Natural killer cell (primary cell): ENCODE data around the gene RRBP1. TPM values are rescaled to one million over a fixed set of nuclear protein-coding genes. Genes with fewer than 3 reads are reported as not detected.

Experiments used
- ATAC-seq, 3 donors: fragments of 150-1000 bp in 2 of 3; fragments of 200-7000 bp in 1 of 3; cut with Tn5 transposase; 1 replicate in 1 of 3; 2 replicates in 2 of 3; pipeline ENCODE4 v1.10.0; 2021; ENCODE audit warnings: mild to moderate bottlenecking in 2 of 3, moderate library complexity in 2 of 3
- DNase-seq, 2 donors: peaks; one replicate each; pipeline versions ENCODE4 v3.0.0 to v3.0.0-alpha.2; 2013 to 2021; ENCODE audit warnings: mixed read lengths in 1 of 2
- H3K27ac ChIP-seq: one replicate; pipeline ENCODE4 v1.5.1; 2013; ENCODE audit warnings: mild to moderate bottlenecking, low read length
- H3K27me3 ChIP-seq: one replicate; pipeline ENCODE4 v1.6.1; 2013; ENCODE audit warnings: low read length; ENCODE audit not compliant: control insufficient read depth, insufficient read depth
- H3K36me3 ChIP-seq: one replicate; pipeline ENCODE4 v1.6.1; 2013; ENCODE audit warnings: low read length; ENCODE audit not compliant: control insufficient read depth, insufficient read depth
- H3K4me1 ChIP-seq: one replicate; pipeline ENCODE4 v1.6.1; 2013; ENCODE audit warnings: low read length; ENCODE audit not compliant: control insufficient read depth, insufficient read depth
- H3K4me3 ChIP-seq: one replicate; pipeline ENCODE4 v1.5.1; 2013; ENCODE audit warnings: low read length
- H3K9me3 ChIP-seq: one replicate; pipeline ENCODE4 v1.6.1; 2013; ENCODE audit warnings: low read length; ENCODE audit not compliant: control insufficient read depth, insufficient read depth
- H3K27ac Mint-ChIP-seq, 2 donors: one replicate each; pipeline ENCODE4 v1.8.0; 2022; ENCODE audit warnings: mild to moderate bottlenecking in 2 of 2, mixed read lengths in 2 of 2, moderate library complexity in 1 of 2
- H3K27me3 Mint-ChIP-seq, 2 donors: one replicate each; pipeline ENCODE4 v1.8.0; 2022; ENCODE audit warnings: low read depth in 2 of 2, mixed read lengths in 2 of 2
- H3K36me3 Mint-ChIP-seq: one replicate; pipeline ENCODE4 v1.8.0; 2022; ENCODE audit warnings: mixed read lengths
- H3K4me1 Mint-ChIP-seq, 2 donors: one replicate each; pipeline ENCODE4 v1.8.0; 2022; ENCODE audit warnings: mixed read lengths in 2 of 2
- H3K4me3 Mint-ChIP-seq: one replicate; pipeline ENCODE4 v1.8.0; 2022; ENCODE audit warnings: mild to moderate bottlenecking, moderate library complexity, mixed read lengths
- H3K9me3 Mint-ChIP-seq, 2 donors: one replicate each; pipeline ENCODE4 v1.8.0; 2022; ENCODE audit warnings: mixed read lengths in 2 of 2
- CTCF ChIP-seq: fragments of 200-600 bp; IDR thresholded peaks from one replicate; pipeline ENCODE4 v1.8.0; 2022; ENCODE audit warnings: antibody characterized with exemption
- WGBS: methylation state at CpG from one replicate; pipeline ENCODE4 v1.1.7; 2013; ENCODE audit warnings: missing lambda C conversion rate; ENCODE audit not compliant: insufficient coverage; 5-methylcytosine and 5-hydroxymethylcytosine counted together
- intact Hi-C: fragments of 100-400 bp; cut with micrococcal nuclease; formaldehyde crosslinking; loops from one replicate; pipeline ENCODE4 v1.14.2; 2022
- total RNA-seq, 4 donors: library from RNA; stranded (reverse); fragments of 120-200 nt in 1 of 4; gene quantifications; one replicate each; pipeline versions ENCODE4 v1.2.3 to v1.2.4, GENCODE V29; 2013 to 2022

Gene RRBP1
- total RNA-seq, 3 donors from 2014 or later (not counting 1 experiment from before 2014, with no cell fraction given): 88.3 to 95.4 (median 90.1) TPM

- Histone ChIP-seq H3K27me3 (no peaks in the 10 kb centered on the region), H3K4me3 (no peak overlapping the region), H3K4me1 (no peaks in the 10 kb centered on the region), H3K36me3 (peaks cover 14% of the 10 kb centered on the region), H3K9me3 (no peaks in the 10 kb centered on the region), H3K27ac (no peak overlapping the region)
- Mint-ChIP-seq H3K27me3 (no peaks in the 10 kb centered on the region), H3K4me3 (no peak overlapping the region), H3K9me3 (no peaks in the 10 kb centered on the region), H3K27ac (peak overlapping the region in 1 of 2 donors; percentile 58), H3K4me1 (peaks cover 47 to 50% of the 10 kb centered on the region in 2 donors), H3K36me3 (peaks cover 14% of the 10 kb centered on the region)
- 79% methylated on average over 11 of the region's 11 CpGs for WGBS
- DNase-seq (no peak), ATAC-seq (no peak)
- intact Hi-C loops: no loop called here
- no peak for TF ChIP-seq CTCF
These were observed 26.1 kb downstream of the RRBP1 start for GRCh38 chr20:17655865-17656479.

GRCh38 chr20:17655286-17655651 lies 26.8 kb downstream of the RRBP1 start:
- TF ChIP-seq CTCF: no peak
- H3K9me3 Mint-ChIP-seq: no peaks in the 10 kb centered on the region
- Histone ChIP-seq H3K4me3 (no peak overlapping the region), H3K9me3 (no peaks in the 10 kb centered on the region), H3K36me3 (peaks cover 14% of the 10 kb centered on the region), H3K27ac (no peak overlapping the region), H3K27me3 (no peaks in the 10 kb centered on the region), H3K4me1 (no peaks in the 10 kb centered on the region)
- no peak overlapping the region for H3K4me3 Mint-ChIP-seq
- ATAC-seq: no peak
- H3K27ac Mint-ChIP-seq: peak overlapping the region in 1 of 2 donors; percentile 64
- no peak for DNase-seq
- intact Hi-C loops: no loop called here
- WGBS: 93% methylated on average over 7 of the region's 7 CpGs
- H3K4me1 Mint-ChIP-seq: peaks cover 40 to 45% of the 10 kb centered on the region in 2 donors
- peaks cover 12% of the 10 kb centered on the region for H3K36me3 Mint-ChIP-seq
- no peaks in the 10 kb centered on the region for H3K27me3 Mint-ChIP-seq

- Mint-ChIP-seq H3K27me3 (no peaks in the 10 kb centered on the region), H3K9me3 (no peaks in the 10 kb centered on the region), H3K4me1 (peaks cover 35 to 43% of the 10 kb centered on the region in 2 donors), H3K27ac (peak overlapping the region in 1 of 2 donors; percentile 64), H3K4me3 (no peak overlapping the region), H3K36me3 (peaks cover 7% of the 10 kb centered on the region)
- WGBS: 75% methylated on average over 7 of the region's 7 CpGs
- DNase-seq (peak in 1 of 2 donors; percentile 44), ATAC-seq (no peak)
- Histone ChIP-seq H3K27ac (no peak overlapping the region), H3K9me3 (no peaks in the 10 kb centered on the region), H3K4me1 (peaks cover 2% of the 10 kb centered on the region), H3K36me3 (peaks cover 10% of the 10 kb centered on the region), H3K4me3 (no peak overlapping the region), H3K27me3 (no peaks in the 10 kb centered on the region)
- intact Hi-C loops: no loop called here
- peak; percentile 46 for TF ChIP-seq CTCF
These were observed 27.3 kb downstream of the RRBP1 start for GRCh38 chr20:17654649-17655285.
